Panc1 (cell line): ENCODE data around the gene TFB2M. TPM values are rescaled to one million over a fixed set of nuclear protein-coding genes. Genes with fewer than 3 reads are reported as not detected.

Source experiments
- ATAC-seq: fragments of 200-7000 bp; cut with Tn5 transposase; 2 replicates; pipeline ENCODE4 v1.9.1; 2020; ENCODE audit warnings: mild to moderate bottlenecking, moderate library complexity
- BruUV-seq: library from RNA; stranded (reverse); fragments of 400-500 nt; replicated peaks from 2 replicates; lab custom pipeline; 2021; lab: Mats Ljungman, UMichigan
- CTCF ChIA-PET: fragments of 300-600 bp; sonication (Branson Sonifier 250); formaldehyde crosslinking; loops from one replicate; lab custom pipeline; 2022; ENCODE audit warnings: antibody characterized with exemption; lab: Charles Lee
- POLR2A ChIA-PET: fragments of 300-600 bp; sonication (Branson Sonifier 250); formaldehyde crosslinking; loops from one replicate; lab custom pipeline; 2022; ENCODE audit warnings: antibody characterized with exemption; lab: Charles Lee
- DNase-seq: peaks from one replicate; pipeline ENCODE4 v3.0.0-alpha.2; 2010; ENCODE audit warnings: low read depth, low spot score
- H3K27ac ChIP-seq: 2 replicates; pipeline ENCODE4 v1.5.1; 2011; ENCODE audit warnings: mild to moderate bottlenecking, low read length, inconsistent platforms
- H3K27me3 ChIP-seq: fragments of 200-500 bp; sonication (Bioruptor generic); 2 replicates; pipeline ENCODE4 v1.6.0; 2014; ENCODE audit warnings: low read length, inconsistent platforms; ENCODE audit not compliant: control insufficient read depth, insufficient read depth
- H3K36me3 ChIP-seq: fragments of 200-500 bp; sonication (Bioruptor generic); 2 replicates; pipeline ENCODE4 v1.5.1; 2014; ENCODE audit warnings: inconsistent platforms, mild to moderate bottlenecking, low read length, moderate library complexity; ENCODE audit not compliant: control insufficient read depth, insufficient read depth
- H3K4me1 ChIP-seq: 2 replicates; pipeline ENCODE4 v1.5.1; 2011; ENCODE audit warnings: inconsistent platforms, mild to moderate bottlenecking, low read length, moderate library complexity; ENCODE audit not compliant: control insufficient read depth, insufficient read depth
- H3K4me3 ChIP-seq, 2 experiments: 2 replicates each; pipeline ENCODE4 v1.5.1; 2011 to 2012; ENCODE audit warnings: low read depth in 2 of 2, low read length in 2 of 2, mild to moderate bottlenecking in 2 of 2, inconsistent platforms in 1 of 2, moderate library complexity in 1 of 2
- H3K9me3 ChIP-seq: fragments of 200-500 bp; sonication (Bioruptor generic); 2 replicates; pipeline ENCODE4 v1.5.1; 2014; ENCODE audit warnings: low read depth, mild to moderate bottlenecking, inconsistent platforms, low read length, moderate library complexity; ENCODE audit not compliant: control insufficient read depth, insufficient read depth
- POLR2AphosphoS5 ChIP-seq: IDR thresholded peaks from 2 replicates; pipeline ENCODE4 v1.6.1; 2012; ENCODE audit warnings: mild to moderate bottlenecking, low read depth, low read length, moderate library complexity
- SIN3A ChIP-seq: IDR thresholded peaks from 2 replicates; pipeline ENCODE4 v1.6.1; 2012; ENCODE audit warnings: low read depth, mild to moderate bottlenecking, low read length, moderate library complexity, borderline replicate concordance; ENCODE audit not compliant: insufficient read depth
- TCF7L2 ChIP-seq: IDR thresholded peaks from 2 replicates; pipeline ENCODE4 v1.6.1; 2011; ENCODE audit warnings: mild to moderate bottlenecking, low read depth, low read length, inconsistent platforms
- in situ Hi-C: cut with HindIII; loops from 2 replicates; pipeline ENCODE4 v1.10.0; 2016; ENCODE audit warnings: low sequenced_read_pairs, low pct_unique_long_range_greater_than_20kb
- intact Hi-C: fragments of 100-400 bp; cut with micrococcal nuclease; formaldehyde crosslinking; loops from one replicate; pipeline ENCODE4 v1.10.0; 2022; ENCODE audit not compliant: unreplicated experiment
- total RNA-seq: library from RNA; stranded (reverse); gene quantifications from one replicate; pipeline ENCODE4 v1.2.1, GENCODE V29; 2021; ENCODE audit not compliant: unreplicated experiment
- TF ChIP-seq, protein P1 (sequence below), 2 experiments: IDR thresholded peaks; 2 replicates each; pipeline ENCODE4 v1.6.1; 2011 to 2012; ENCODE audit warnings: low read depth in 2 of 2, control low read depth in 1 of 2, low read length in 1 of 2, mild to moderate bottlenecking in 1 of 2, moderate library complexity in 1 of 2; ENCODE audit not compliant: insufficient read depth in 1 of 2
- TF ChIP-seq, protein P2 (sequence below): fragments of 450-650 bp; IDR thresholded peaks from 2 replicates; pipeline ENCODE4 v1.5.1; 2017; ENCODE audit warnings: mild to moderate bottlenecking

The TFB2M gene
- total RNA-seq, 1 experiment from 2014 or later = 21.0 TPM

DNA sequence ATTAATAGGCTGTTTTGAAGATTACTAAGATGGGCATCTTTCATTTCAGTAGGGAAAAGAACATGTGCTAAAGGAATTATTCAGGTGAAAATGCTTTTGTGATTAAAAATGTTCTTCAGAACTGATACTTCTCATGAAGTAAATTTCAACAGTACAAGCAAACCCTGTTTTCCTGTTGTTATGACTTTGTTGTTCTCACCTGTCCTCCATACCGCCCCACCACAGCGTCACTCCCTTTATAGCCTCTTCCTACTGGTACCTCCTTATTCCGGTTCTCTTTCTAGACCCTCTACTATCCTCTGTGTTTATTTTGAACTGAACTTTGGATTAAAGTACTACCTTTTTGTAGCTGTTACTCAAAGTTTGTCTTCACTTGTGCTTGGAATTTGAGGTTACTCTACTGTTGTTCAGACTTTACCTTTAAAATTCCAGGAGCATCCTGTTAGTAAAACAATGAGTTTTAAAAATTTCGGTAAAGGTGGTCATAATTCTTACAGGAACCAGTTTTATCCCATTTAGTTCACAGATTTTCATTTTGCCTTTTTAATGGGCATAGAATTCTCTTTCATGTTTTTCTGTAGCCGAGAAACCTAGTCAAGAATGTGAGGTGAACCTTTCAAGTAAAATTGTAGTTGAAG lies 11.1 kb upstream of the TFB2M start:
- no peak overlapping the region for H3K4me3 ChIP-seq
- peaks cover 15% of the 10 kb centered on the region; the same call in 1 of the 2 replicates for H3K4me1 ChIP-seq
- POLR2A ChIA-PET = no interaction called here
- intact Hi-C loops = no loop called here
- TSS peak; percentile 18 for BruUV-seq
- in situ Hi-C loops = no loop called here
- TF ChIP-seq, protein P1, sequence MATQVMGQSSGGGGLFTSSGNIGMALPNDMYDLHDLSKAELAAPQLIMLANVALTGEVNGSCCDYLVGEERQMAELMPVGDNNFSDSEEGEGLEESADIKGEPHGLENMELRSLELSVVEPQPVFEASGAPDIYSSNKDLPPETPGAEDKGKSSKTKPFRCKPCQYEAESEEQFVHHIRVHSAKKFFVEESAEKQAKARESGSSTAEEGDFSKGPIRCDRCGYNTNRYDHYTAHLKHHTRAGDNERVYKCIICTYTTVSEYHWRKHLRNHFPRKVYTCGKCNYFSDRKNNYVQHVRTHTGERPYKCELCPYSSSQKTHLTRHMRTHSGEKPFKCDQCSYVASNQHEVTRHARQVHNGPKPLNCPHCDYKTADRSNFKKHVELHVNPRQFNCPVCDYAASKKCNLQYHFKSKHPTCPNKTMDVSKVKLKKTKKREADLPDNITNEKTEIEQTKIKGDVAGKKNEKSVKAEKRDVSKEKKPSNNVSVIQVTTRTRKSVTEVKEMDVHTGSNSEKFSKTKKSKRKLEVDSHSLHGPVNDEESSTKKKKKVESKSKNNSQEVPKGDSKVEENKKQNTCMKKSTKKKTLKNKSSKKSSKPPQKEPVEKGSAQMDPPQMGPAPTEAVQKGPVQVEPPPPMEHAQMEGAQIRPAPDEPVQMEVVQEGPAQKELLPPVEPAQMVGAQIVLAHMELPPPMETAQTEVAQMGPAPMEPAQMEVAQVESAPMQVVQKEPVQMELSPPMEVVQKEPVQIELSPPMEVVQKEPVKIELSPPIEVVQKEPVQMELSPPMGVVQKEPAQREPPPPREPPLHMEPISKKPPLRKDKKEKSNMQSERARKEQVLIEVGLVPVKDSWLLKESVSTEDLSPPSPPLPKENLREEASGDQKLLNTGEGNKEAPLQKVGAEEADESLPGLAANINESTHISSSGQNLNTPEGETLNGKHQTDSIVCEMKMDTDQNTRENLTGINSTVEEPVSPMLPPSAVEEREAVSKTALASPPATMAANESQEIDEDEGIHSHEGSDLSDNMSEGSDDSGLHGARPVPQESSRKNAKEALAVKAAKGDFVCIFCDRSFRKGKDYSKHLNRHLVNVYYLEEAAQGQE (IDR thresholded peaks at IDR 0.05; ENCODE audit: insufficient read depth in 1 of 2, low read depth in 2 of 2, low read length in 1 of 2) = no peak
- TF ChIP-seq SIN3A = no peak
- TF ChIP-seq, protein P2, sequence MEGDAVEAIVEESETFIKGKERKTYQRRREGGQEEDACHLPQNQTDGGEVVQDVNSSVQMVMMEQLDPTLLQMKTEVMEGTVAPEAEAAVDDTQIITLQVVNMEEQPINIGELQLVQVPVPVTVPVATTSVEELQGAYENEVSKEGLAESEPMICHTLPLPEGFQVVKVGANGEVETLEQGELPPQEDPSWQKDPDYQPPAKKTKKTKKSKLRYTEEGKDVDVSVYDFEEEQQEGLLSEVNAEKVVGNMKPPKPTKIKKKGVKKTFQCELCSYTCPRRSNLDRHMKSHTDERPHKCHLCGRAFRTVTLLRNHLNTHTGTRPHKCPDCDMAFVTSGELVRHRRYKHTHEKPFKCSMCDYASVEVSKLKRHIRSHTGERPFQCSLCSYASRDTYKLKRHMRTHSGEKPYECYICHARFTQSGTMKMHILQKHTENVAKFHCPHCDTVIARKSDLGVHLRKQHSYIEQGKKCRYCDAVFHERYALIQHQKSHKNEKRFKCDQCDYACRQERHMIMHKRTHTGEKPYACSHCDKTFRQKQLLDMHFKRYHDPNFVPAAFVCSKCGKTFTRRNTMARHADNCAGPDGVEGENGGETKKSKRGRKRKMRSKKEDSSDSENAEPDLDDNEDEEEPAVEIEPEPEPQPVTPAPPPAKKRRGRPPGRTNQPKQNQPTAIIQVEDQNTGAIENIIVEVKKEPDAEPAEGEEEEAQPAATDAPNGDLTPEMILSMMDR = no peak
- TF ChIP-seq TCF7L2 = no peak
- no peak for TF ChIP-seq POLR2AphosphoS5
- H3K27ac ChIP-seq = no peak overlapping the region
- no peaks in the 10 kb centered on the region for H3K27me3 ChIP-seq
- ATAC-seq (no peak), DNase-seq (no peak)
- no peaks in the 10 kb centered on the region for H3K36me3 ChIP-seq
- CTCF ChIA-PET = no interaction called here
- H3K9me3 ChIP-seq = no peaks in the 10 kb centered on the region

DNA sequence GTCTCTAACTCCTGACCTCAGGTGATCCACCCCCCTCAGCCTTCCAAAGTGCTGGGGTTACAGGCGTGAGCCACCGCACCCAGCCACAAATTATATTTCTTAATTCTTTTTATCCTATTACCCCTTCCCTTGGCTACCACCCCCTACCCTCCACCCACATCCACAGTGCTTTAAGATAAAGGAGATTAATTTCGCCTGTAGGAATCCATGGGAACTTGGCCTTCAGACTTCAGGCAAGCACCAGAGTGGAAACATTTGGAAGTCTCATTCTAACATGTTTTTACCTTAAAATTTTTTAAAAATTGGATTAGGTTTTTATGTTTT lies 10.6 kb upstream of the TFB2M start:
- no peaks in the 10 kb centered on the region for H3K27me3 ChIP-seq
- ATAC-seq (no peak), DNase-seq (no peak)
- in situ Hi-C loops = no loop called here
- H3K27ac ChIP-seq = no peak overlapping the region
- intact Hi-C loops = no loop called here
- CTCF ChIA-PET = no interaction called here
- H3K4me3 ChIP-seq = no peak overlapping the region
- TF ChIP-seq POLR2AphosphoS5 = no peak
- TF ChIP-seq, protein P2 = no peak
- TF ChIP-seq, protein P1 (IDR thresholded peaks at IDR 0.05; ENCODE audit: insufficient read depth in 1 of 2, low read depth in 2 of 2, low read length in 1 of 2) = no peak
- no peak for TF ChIP-seq TCF7L2
- TF ChIP-seq SIN3A = no peak
- H3K36me3 ChIP-seq = no peaks in the 10 kb centered on the region
- peaks cover 12% of the 10 kb centered on the region; the same call in 1 of the 2 replicates for H3K4me1 ChIP-seq
- BruUV-seq = no TSS peak
- POLR2A ChIA-PET = no interaction called here
- H3K9me3 ChIP-seq = no peaks in the 10 kb centered on the region
